ENCODE measurements around the gene GSX2. TPM values are rescaled to one million over a fixed set of nuclear protein-coding genes. Genes with fewer than 3 reads are reported as not detected.

GSX2 gene
- total and polyA plus RNA-seq, 2 of the 4 experiments (the other 2 are of a cell fraction): not detected

DNA sequence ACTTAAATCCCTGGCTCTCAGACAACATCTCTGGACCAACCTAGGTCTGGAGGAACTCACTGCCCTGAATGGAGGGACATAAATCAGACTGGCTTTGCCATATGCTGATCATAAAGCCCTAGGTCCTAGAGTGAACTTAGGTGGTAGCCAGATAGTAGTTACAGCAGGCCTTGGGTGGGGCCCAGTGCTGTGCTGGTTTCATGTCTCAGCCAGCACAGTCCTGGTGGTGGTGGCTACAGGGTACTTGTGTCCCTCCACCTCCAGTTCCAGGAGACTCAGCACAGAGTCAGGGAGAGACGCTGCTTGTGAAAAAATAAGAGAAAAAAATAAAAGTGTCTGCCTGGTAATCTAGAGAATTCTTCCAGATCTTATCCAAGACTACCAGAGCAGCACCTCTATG lies 40.3 kb downstream of the GSX2 start:
- Histone ChIP-seq H2AK5ac (ENCODE audit: low read depth, low read length) (no peak overlapping the region), H2AK9ac (replicated peaks; ENCODE audit: low read depth, low read length, poor library complexity) (no peak overlapping the region), H3K56ac (ENCODE audit: extremely low read depth, insufficient read depth, low read length) (no peak overlapping the region), H3K27ac (ENCODE audit: insufficient read depth, low read length) (no peak overlapping the region), H2BK5ac (ENCODE audit: low read depth, low read length, poor library complexity, severe bottlenecking) (no peak overlapping the region), H3K14ac (replicated peaks; ENCODE audit: low read depth, low read length) (no peak overlapping the region), H2BK15ac (ENCODE audit: low read depth, low read length) (no peak overlapping the region), H3K27me3 (ENCODE audit: control insufficient read depth, insufficient read depth, low read length) (no peaks in the 10 kb centered on the region), H3K9ac (ENCODE audit: low read depth, low read length) (no peak overlapping the region), H4K91ac (ENCODE audit: insufficient read depth, low read depth, low read length) (no peak overlapping the region), H3K79me1 (ENCODE audit: low read depth in 1 of 2, low read length in 2 of 2) (no peaks in the 10 kb centered on the region), H3K9me3 (ENCODE audit: control insufficient read depth, insufficient read depth, low read length) (no peaks in the 10 kb centered on the region), H4K20me1 (ENCODE audit: insufficient read depth, low read length) (no peaks in the 10 kb centered on the region), H3K9me1 (ENCODE audit: insufficient read depth, low read length) (peaks cover 3% of the 10 kb centered on the region; the same call in 1 of the 2 replicates), H3K23ac (ENCODE audit: low read depth, low read length) (no peak overlapping the region), H3K36me3 (ENCODE audit: control insufficient read depth, insufficient read depth, low read length) (no peaks in the 10 kb centered on the region), H2BK120ac (ENCODE audit: low read depth, low read length) (no peak overlapping the region), H4K5ac (ENCODE audit: low read depth, low read length) (no peak overlapping the region), H3K18ac (ENCODE audit: low read depth, low read length) (no peak overlapping the region), H3K4me3 (ENCODE audit: insufficient read depth, low read depth, low read length) (no peak overlapping the region), H3K4ac (ENCODE audit: low read depth, low read length) (no peak overlapping the region), H2BK20ac (ENCODE audit: low read depth, low read length) (no peak overlapping the region), H3K4me1 (ENCODE audit: control insufficient read depth, insufficient read depth, low read length) (no peaks in the 10 kb centered on the region), H4K8ac (ENCODE audit: low read depth in 2 of 2, low read length in 2 of 2) (no peak overlapping the region), H2AFZ (replicated peaks; ENCODE audit: low read length, poor library complexity) (no peak overlapping the region), H3K4me2 (ENCODE audit: low read depth, low read length) (no peak overlapping the region)
- intact Hi-C loops (cut with micrococcal nuclease) (no loop called here), in situ Hi-C loops (cut with MboI; ENCODE audit: low sequenced_read_pairs) (no loop called here), dilution Hi-C loops (cut with HindIII; ENCODE audit: low sequenced_read_pairs, unreplicated experiment) (no loop called here)
- no TSS peak for BruUV-seq (replicated peaks)
- DNase-seq (no peak), ATAC-seq (ENCODE audit: low read depth) (no peak)
- ChIA-PET CTCF (interaction anchor here (0.6 kb wide), 2 partner anchors 10 to 141 kb away, joined by 3 read pairs; no protein-coding TSS in a partner anchor), POLR2A (ENCODE audit: unreplicated experiment) (no interaction called here)
- WGBS, 2 experiments (ENCODE audit: extremely low coverage in 2 of 2, insufficient read length in 1 of 2): no CpG with 5 or more reads among the region's 1 CpG
- no peak for TF ChIP-seq CEBPB (IDR thresholded peaks at IDR 0.05; ENCODE audit: low read depth, low read length)
- TF ChIP-seq MXI1 (IDR thresholded peaks at IDR 0.05; ENCODE audit: borderline replicate concordance, low read depth, low read length): no peak
- TF ChIP-seq RFX5 (IDR thresholded peaks at IDR 0.05; ENCODE audit: low read depth, low read length): no peak
- TF ChIP-seq MAFK (IDR thresholded peaks at IDR 0.05; ENCODE audit: low read depth, low read length): no peak
- TF ChIP-seq BHLHE40 (IDR thresholded peaks at IDR 0.05; ENCODE audit: low read depth, low read length): no peak
- no peak for TF ChIP-seq ELK1 (IDR thresholded peaks at IDR 0.05; ENCODE audit: borderline replicate concordance, low read depth, low read length)
- TF ChIP-seq CHD1 (IDR thresholded peaks at IDR 0.05; ENCODE audit: low read depth, low read length): no peak
- no peak for TF ChIP-seq NFE2L2 (IDR thresholded peaks at IDR 0.05; ENCODE audit: low read depth, low read length)
- TF ChIP-seq FOS (IDR thresholded peaks at IDR 0.05; ENCODE audit: low read depth, low read length): no peak
- no peak for TF ChIP-seq RCOR1 (IDR thresholded peaks at IDR 0.05; ENCODE audit: insufficient replicate concordance, low read length)
- TF ChIP-seq SMC3 (IDR thresholded peaks at IDR 0.05; ENCODE audit: low read depth, low read length): no peak
- TF ChIP-seq MAZ (IDR thresholded peaks at IDR 0.05; ENCODE audit: borderline replicate concordance, low read depth, low read length): no peak
- no peak for TF ChIP-seq CTCF (conservative IDR thresholded peaks at IDR 0.05; ENCODE audit: low read depth, low read length)

Data from IMR-90 (cell line).